Osteocyte (in vitro differentiated cells): ENCODE data around the gene PLEKHG7. TPM values are rescaled to one million over a fixed set of nuclear protein-coding genes. Genes with fewer than 3 reads are reported as not detected.
"Not testable (repeated sequence)": the region's sequence is repeated elsewhere in the genome, so short reads cannot be mapped to it uniquely, and the experiment has no call there.

Experiments used
- DNase-seq: peaks from one replicate; pipeline ENCODE4 v3.0.0; 2021; ENCODE audit warnings: mixed read lengths; ENCODE audit not compliant: unreplicated experiment; ENCODE audit errors: extremely low spot score
- H3K27ac Mint-ChIP-seq: one replicate; pipeline ENCODE4 v1.8.0; 2021; ENCODE audit warnings: mild to moderate bottlenecking, mixed read lengths; ENCODE audit not compliant: unreplicated experiment
- H3K27me3 Mint-ChIP-seq: one replicate; pipeline ENCODE4 v1.8.0; 2021; ENCODE audit warnings: mixed read lengths; ENCODE audit not compliant: unreplicated experiment
- H3K36me3 Mint-ChIP-seq: one replicate; pipeline ENCODE4 v1.8.0; 2021; ENCODE audit warnings: mixed read lengths; ENCODE audit not compliant: unreplicated experiment
- H3K4me1 Mint-ChIP-seq: one replicate; pipeline ENCODE4 v1.8.0; 2021; ENCODE audit warnings: mixed read lengths; ENCODE audit not compliant: unreplicated experiment
- H3K4me3 Mint-ChIP-seq: one replicate; pipeline ENCODE4 v1.8.0; 2021; ENCODE audit warnings: mild to moderate bottlenecking, moderate library complexity, mixed read lengths; ENCODE audit not compliant: unreplicated experiment
- H3K9me3 Mint-ChIP-seq: one replicate; pipeline ENCODE4 v1.8.0; 2021; ENCODE audit warnings: mixed read lengths; ENCODE audit not compliant: unreplicated experiment
- CTCF ChIP-seq: fragments of 200-600 bp; sonication (generic); IDR thresholded peaks from 2 replicates; pipeline ENCODE4 v1.5.0; 2021; ENCODE audit warnings: antibody characterized with exemption, mild to moderate bottlenecking, moderate library complexity
- total RNA-seq: library from RNA; stranded (reverse); gene quantifications from 2 replicates; pipeline ENCODE4 v1.2.1, GENCODE V29; 2021

The PLEKHG7 gene
- total RNA-seq, 1 donor from 2014 or later = not detected

GRCh38 chr12:92658611-92659010 lies 44.2 kb upstream of the PLEKHG7 start:
- peaks cover 4% of the 10 kb centered on the region for H3K9me3 Mint-ChIP-seq
- no peaks in the 10 kb centered on the region for H3K4me1 Mint-ChIP-seq
- no peaks in the 10 kb centered on the region for H3K36me3 Mint-ChIP-seq
- H3K4me3 Mint-ChIP-seq = no peak overlapping the region
- TF ChIP-seq CTCF = no peak
- no peak overlapping the region for H3K27ac Mint-ChIP-seq
- no peak for DNase-seq
- H3K27me3 Mint-ChIP-seq = peaks cover 3% of the 10 kb centered on the region

- Mint-ChIP-seq H3K36me3 (no peaks in the 10 kb centered on the region), H3K4me1 (no peaks in the 10 kb centered on the region), H3K27me3 (peaks cover 15% of the 10 kb centered on the region), H3K27ac (no peak overlapping the region), H3K4me3 (no peak overlapping the region), H3K9me3 (peaks cover 4% of the 10 kb centered on the region)
- no peak for TF ChIP-seq CTCF
- no peak for DNase-seq
Measured at GRCh38 chr12:92661269-92661668, 41.5 kb upstream of the PLEKHG7 start.

GRCh38 chr12:92665496-92665895 lies 37.3 kb upstream of the PLEKHG7 start:
- H3K4me1 Mint-ChIP-seq = no peaks in the 10 kb centered on the region
- H3K36me3 Mint-ChIP-seq = no peaks in the 10 kb centered on the region
- peaks cover 34% of the 10 kb centered on the region for H3K27me3 Mint-ChIP-seq
- no peak for TF ChIP-seq CTCF
- H3K4me3 Mint-ChIP-seq = no peak overlapping the region
- no peak overlapping the region for H3K27ac Mint-ChIP-seq
- no peak for DNase-seq
- H3K9me3 Mint-ChIP-seq = peaks cover 4% of the 10 kb centered on the region

- Mint-ChIP-seq H3K4me1 (no peaks in the 10 kb centered on the region), H3K27me3 (peaks cover 34% of the 10 kb centered on the region), H3K4me3 (no peak overlapping the region), H3K9me3 (no peaks in the 10 kb centered on the region), H3K36me3 (no peaks in the 10 kb centered on the region), H3K27ac (no peak overlapping the region)
- TF ChIP-seq CTCF = no peak
- DNase-seq = no peak
Measured at GRCh38 chr12:92668739-92669138, 34.0 kb upstream of the PLEKHG7 start.

GRCh38 chr12:92671524-92671923 lies 31.3 kb upstream of the PLEKHG7 start:
- not testable (repeated sequence) for H3K36me3 Mint-ChIP-seq, H3K4me1 Mint-ChIP-seq, H3K27ac Mint-ChIP-seq, H3K4me3 Mint-ChIP-seq, H3K9me3 Mint-ChIP-seq, DNase-seq
- peaks cover 22% of the 10 kb centered on the region for H3K27me3 Mint-ChIP-seq

- Mint-ChIP-seq H3K4me1 (no peaks in the 10 kb centered on the region), H3K36me3 (no peaks in the 10 kb centered on the region), H3K4me3 (no peak overlapping the region), H3K27ac (no peak overlapping the region), H3K9me3 (no peaks in the 10 kb centered on the region), H3K27me3 (peaks cover 15% of the 10 kb centered on the region)
- no peak for DNase-seq
- no peak for TF ChIP-seq CTCF
Measured at GRCh38 chr12:92673756-92674155, 29.0 kb upstream of the PLEKHG7 start.
